Gastrocnemius medialis (tissue), 4 donors: ENCODE data around the gene APPBP2.

ENCODE experiments used
- POLR2A ChIP-seq, 2 donors: fragments of 450-650 bp; IDR thresholded peaks; one replicate each; pipeline ENCODE4 v1.6.1; 2017; ENCODE audit warnings: antibody characterized with exemption in 2 of 2, mild to moderate bottlenecking in 2 of 2, moderate library complexity in 2 of 2
- TF ChIP-seq, protein P1 (sequence below), 5 experiments: fragments of 450-650 bp in 3 of 5; fragments of 200-600 bp in 2 of 5; sonication (generic) in 2 of 5; IDR thresholded peaks in 4 of 5; conservative IDR thresholded peaks in 1 of 5; 1 replicate in 4 of 5; 2 replicates in 1 of 5; pipeline ENCODE4 v1.5.1; 2016 to 2019; ENCODE audit warnings: antibody characterized with exemption in 5 of 5, mild to moderate bottlenecking in 3 of 5, moderate library complexity in 3 of 5

- TF ChIP-seq, protein P1, sequence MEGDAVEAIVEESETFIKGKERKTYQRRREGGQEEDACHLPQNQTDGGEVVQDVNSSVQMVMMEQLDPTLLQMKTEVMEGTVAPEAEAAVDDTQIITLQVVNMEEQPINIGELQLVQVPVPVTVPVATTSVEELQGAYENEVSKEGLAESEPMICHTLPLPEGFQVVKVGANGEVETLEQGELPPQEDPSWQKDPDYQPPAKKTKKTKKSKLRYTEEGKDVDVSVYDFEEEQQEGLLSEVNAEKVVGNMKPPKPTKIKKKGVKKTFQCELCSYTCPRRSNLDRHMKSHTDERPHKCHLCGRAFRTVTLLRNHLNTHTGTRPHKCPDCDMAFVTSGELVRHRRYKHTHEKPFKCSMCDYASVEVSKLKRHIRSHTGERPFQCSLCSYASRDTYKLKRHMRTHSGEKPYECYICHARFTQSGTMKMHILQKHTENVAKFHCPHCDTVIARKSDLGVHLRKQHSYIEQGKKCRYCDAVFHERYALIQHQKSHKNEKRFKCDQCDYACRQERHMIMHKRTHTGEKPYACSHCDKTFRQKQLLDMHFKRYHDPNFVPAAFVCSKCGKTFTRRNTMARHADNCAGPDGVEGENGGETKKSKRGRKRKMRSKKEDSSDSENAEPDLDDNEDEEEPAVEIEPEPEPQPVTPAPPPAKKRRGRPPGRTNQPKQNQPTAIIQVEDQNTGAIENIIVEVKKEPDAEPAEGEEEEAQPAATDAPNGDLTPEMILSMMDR (IDR thresholded peaks at IDR 0.05 in 4 of 5, conservative IDR thresholded peaks at IDR 0.05 in 1 of 5) = no peak
- TF ChIP-seq POLR2A (IDR thresholded peaks at IDR 0.05) = no peak
These were observed 44.4 kb downstream of the APPBP2 start for GRCh38 chr17:60481604-60482003.
